NCI-H82 (cell line): Measurements from ENCODE around the gene SGSM2.

Source experiments
- DNase-seq: peaks from one replicate; lab custom pipeline; 2025; lab: John Stamatoyannopoulos, UW

Gene SGSM2

GRCh38 chr17:2398655-2399571 lies 61.6 kb downstream of the SGSM2 start:
- DNase-seq = peak; percentile 74

- peak; percentile 97 for DNase-seq
These were observed 62.5 kb downstream of the SGSM2 start for GRCh38 chr17:2399572-2400473.

DNA sequence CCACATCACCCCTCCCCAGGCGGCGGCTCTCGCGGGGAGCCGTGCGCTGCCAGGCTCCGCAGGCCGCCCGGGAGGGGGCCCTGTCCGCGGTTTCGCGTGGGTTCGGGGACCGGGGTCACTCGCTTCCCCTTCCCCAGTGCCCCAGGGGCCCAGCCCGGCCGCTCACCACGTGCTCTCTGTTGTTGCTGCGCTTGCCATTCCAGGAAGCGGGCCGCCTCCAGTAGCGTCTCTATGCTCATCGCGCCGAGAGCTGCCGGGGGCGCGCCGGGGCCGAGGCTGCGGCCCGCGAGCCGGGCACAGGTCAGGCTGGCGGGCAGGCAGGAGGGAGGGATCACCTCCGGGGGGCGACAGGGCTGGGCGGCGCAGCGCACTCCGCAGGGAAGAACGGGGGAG lies 63.2 kb downstream of the SGSM2 start:
- peak; percentile 60 for DNase-seq

DNA sequence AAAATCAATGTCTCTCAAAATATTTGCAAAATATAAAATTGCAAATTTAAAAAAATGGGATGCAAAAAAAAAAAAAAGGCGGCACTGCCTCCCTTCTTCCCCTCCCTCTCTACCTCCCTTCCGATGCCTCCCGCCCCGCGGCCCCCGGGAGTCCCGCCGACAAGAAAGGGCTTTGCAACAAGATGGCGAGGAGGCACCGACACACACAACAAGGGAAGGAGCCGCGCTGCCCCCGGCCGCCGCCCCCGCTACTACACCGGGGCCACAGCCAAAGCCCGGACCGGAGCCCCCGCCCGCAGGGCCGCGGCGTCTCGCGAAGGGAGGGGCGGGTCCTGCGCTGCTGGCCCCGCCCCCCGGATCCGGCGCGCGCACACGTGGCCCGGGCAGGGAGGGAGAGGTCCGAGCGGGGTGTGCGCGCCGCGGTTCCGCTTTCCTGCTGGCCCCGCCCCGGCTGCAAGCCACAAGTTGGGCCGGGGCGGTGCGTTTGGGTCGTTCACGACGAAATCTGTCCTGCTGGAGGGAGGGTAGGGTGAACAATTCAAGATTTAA lies 63.6 kb downstream of the SGSM2 start, which contains the start of gene MNT:
MNT (minus strand) TSS at position 184 of the 549 bp plus-strand sequence. CDS start 348 bp downstream, outside the sequence.
- DNase-seq = peak; percentile 97

- DNase-seq = peak; percentile 100
These were observed 64.3 kb downstream of the SGSM2 start for GRCh38 chr17:2401426-2402221.

GRCh38 chr17:2402544-2402943 lies 65.2 kb downstream of the SGSM2 start:
- DNase-seq = peak; percentile 66

DNA sequence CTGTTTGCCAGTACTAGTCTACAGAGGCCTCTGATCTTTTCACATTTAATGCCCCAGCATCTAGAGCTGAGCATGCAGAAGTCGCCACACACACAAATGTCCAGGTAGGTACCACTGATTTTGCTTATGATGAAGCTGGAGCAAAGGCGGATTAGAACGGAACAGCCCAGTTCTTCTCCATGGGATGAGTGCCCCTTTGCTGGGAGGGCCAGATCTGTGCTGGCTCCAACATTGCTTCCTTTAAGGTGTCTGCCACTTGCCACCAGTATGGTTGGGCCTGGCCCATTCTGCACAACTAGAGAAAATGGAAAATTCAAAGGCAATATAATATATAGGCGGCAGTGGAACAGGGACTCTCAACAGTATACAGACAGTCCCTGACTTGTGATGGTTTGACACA lies 65.7 kb downstream of the SGSM2 start:
- peak; percentile 58 for DNase-seq

GRCh38 chr17:2405247-2405926 lies 68.1 kb downstream of the SGSM2 start:
- peak; percentile 79 for DNase-seq

DNA sequence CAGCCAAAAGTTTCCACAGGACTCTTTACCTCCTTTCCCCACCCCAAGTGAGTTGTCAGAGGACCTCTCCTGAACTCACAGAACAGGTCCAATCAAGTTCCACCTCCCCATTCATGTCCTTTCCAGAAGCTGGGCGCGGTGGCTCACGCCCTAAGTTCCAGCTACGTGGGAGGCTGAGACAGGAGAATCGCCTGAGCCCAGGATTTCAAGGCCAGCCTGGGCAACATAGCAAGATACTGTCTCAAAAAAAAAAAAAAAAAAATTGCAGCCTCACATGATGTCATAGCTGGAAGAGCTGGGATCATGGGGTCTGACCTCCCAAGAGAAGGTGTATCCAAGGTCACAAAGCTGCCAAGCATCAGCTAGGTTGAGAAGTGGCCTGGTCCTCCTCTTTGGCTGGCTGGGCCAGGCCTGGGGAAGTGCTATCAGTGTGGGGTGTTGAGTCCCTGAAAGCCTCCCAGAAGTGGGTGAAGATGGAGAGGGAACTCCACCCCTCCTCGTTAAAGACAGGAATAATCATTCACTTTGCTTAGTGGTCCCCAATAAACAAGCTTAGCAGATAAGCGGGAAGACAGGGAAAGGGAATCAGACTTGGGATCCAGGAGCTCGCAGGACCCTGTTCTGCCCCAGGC lies 69.1 kb downstream of the SGSM2 start:
- DNase-seq = no peak

DNA sequence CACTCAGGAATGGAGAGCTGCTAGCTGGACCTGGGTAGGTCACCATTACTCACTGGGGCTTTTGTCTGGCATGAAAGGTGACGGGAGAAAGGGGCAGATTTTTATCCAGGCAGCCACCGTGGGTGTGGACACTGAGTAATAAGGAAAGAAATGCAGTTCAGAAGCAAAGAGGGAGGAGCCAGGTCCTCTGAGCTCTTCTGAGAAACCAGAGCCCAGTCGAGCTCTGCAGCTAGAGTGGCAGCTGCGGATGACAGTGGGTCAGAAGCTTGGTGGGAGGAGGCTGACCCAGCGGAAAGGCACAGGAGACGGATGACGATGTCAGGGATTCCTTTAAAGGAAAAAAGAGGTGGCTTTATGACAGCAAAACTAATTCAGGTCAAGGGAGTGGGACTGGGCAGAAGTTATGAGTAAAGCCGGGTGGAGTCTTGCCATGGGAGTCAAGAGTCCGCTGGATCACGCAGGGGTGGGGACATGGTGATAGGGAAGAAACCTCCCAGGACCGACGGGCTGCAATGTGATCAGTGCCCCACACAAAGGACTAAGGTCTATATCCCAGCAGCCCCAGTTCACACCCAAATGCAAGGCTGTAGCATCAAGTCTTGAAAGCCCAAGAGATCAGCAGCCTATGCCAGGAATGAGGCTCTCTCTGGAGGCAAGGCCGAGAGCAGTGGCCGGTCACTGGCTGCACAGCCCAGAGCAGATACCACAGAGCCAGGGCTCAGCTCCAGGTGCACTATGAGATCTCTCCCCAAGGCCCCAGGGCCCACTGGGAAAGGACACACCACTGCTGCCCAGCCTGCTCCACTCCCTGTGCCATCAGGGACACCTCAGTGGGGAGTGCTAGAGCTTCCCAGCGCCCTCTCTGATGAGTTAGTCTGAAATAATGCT lies 69.8 kb downstream of the SGSM2 start:
- no peak for DNase-seq

- DNase-seq = no peak
These were observed 73.7 kb downstream of the SGSM2 start for GRCh38 chr17:2410951-2411350.

- no peak for DNase-seq
These were observed 75.3 kb downstream of the SGSM2 start for GRCh38 chr17:2412561-2413021.

GRCh38 chr17:2414446-2415064 lies 77.3 kb downstream of the SGSM2 start:
- no peak for DNase-seq

DNA sequence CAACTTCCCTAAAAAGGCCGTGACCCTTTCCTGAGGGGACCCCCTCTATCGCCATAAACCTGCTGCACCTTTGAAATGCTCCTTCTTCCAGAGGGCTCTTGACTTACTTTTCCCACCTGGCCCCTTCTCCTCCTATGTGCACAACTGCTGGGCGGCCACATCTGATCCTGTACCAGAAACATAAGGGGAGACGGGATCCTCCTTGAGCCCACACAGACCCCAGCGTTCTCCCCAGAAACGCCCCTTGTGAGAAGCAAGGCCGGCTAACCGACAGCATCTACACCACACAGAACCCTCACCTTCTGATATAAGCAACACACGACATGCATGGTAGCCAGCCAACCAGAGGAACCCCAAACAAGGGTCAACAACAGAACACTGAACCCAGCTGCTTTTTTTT lies 77.8 kb downstream of the SGSM2 start:
- DNase-seq = no peak

GRCh38 chr17:2416010-2416734 lies 78.9 kb downstream of the SGSM2 start:
- peak; percentile 96 for DNase-seq

DNA sequence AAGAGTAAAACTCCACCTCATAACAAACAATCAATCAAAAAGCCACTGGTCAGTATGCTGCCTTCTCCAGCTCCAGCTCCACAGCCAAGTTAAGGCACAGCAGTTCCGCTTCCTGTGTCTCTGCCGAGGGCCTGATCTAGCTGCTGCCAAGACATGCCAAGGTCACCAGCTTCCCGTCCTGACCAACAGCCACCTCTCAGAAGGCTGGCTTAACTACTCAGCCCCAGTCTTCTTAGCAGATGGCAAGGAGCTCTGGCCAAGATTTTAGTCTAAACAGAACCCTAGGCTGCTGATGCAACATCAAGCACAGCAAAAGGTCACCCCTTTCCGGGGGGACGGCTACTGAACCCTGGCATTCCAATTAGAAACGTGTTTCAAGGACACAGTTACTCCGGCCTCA lies 81.3 kb downstream of the SGSM2 start:
- peak; percentile 71 for DNase-seq

DNA sequence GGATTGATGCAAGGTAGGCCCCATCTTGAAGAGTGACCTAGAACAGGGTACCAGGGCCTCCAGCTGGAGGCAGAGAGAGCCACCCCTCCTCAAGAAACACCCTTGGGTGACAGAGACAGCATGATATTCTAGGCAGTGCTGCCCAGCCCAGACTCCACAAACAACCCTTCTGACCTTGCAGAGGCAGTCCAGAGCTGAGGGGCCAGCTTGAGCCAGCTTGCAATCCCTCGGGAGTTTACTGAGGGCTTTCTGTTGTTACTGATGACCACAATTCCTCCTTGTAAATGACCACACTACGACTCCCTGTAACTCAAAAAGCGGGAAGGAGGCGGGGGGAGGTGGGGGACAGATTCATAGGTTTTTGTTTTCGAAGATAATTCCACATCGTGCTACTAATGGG lies 82.2 kb downstream of the SGSM2 start:
- no peak for DNase-seq

GRCh38 chr17:2420176-2420575 lies 82.9 kb downstream of the SGSM2 start:
- DNase-seq = no peak
